ENCODE data around the gene ATP8B2. TPM values are rescaled to one million over a fixed set of nuclear protein-coding genes. Genes with fewer than 3 reads are reported as not detected.

ATP8B2 gene
- total RNA-seq, 1 experiment from 2014 or later, result 50.0 TPM

DNA sequence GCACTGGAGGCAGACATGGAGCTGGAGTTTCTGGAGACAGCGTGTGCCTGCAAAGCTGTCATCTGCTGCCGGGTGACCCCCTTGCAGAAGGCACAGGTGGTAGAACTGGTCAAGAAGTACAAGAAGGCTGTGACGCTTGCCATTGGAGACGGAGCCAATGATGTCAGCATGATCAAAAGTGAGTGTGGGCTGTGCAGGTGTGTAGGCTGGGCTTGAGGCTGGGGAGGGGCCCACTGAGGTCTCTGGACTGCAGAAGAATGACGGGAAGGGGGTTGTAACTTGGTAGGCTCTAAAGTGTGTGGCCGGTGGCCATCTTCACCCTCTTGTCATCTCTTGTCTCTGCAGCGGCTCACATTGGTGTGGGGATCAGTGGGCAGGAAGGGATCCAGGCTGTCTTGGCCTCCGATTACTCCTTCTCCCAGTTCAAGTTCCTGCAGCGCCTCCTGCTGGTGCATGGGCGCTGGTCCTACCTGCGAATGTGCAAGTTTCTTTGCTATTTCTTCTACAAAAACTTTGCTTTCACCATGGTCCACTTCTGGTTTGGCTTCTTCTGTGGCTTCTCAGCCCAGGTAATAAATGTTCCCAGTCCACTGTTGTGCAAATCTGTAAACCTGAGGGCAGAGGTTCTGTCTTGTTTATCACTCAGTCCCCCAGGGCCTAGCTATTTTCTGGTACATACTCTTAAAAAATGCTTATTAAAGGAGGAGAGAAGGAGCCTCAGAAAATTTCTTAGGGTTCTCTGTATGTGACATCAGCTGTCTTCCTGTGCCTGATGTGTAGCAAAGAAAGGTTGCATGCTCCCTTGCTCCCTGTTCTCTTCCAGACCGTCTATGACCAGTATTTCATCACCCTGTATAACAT is 19.9 kb downstream of the ATP8B2 start (continued):
- TF ChIP-seq, protein P1, sequence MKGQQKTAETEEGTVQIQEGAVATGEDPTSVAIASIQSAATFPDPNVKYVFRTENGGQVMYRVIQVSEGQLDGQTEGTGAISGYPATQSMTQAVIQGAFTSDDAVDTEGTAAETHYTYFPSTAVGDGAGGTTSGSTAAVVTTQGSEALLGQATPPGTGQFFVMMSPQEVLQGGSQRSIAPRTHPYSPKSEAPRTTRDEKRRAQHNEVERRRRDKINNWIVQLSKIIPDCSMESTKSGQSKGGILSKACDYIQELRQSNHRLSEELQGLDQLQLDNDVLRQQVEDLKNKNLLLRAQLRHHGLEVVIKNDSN (CRISPR knock-in tag; IDR thresholded peaks at IDR 0.05), result no peak
- no peak for TF ChIP-seq NR2C2 (CRISPR knock-in tag; IDR thresholded peaks at IDR 0.05)

DNA sequence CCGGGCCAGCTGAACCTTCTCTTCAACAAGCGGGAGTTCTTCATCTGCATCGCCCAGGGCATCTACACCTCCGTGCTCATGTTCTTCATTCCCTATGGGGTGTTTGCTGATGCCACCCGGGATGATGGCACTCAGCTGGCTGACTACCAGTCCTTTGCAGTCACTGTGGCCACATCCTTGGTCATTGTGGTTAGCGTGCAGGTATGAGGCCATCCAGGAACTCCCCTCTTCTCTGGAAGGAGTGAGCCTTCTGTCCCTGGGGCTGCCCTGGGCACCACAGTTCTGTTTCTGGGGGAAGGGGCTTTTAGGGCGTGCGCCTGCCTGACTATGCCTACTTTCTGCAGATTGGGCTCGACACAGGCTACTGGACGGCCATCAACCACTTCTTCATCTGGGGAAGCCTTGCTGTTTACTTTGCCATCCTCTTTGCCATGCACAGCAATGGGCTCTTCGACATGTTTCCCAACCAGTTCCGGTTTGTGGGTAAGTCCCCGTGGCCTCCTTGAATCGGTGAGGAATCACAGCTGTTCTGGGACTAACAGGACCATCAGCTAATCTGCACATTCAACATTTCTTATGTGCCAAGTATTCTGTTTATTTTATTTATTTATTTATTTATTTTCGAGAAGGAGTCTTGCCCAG is 21.1 kb downstream of the ATP8B2 start:
- ChIA-PET POLR2A (no interaction called here), CTCF (interaction anchor here (2.5 kb wide), 1 partner anchor 13 kb away, joined by 6 read pairs; no protein-coding TSS in a partner anchor)
- peaks cover 66% of the 10 kb centered on the region for H3K36me3 Mint-ChIP-seq
- DNase-seq (ENCODE audit: low spot score) (no peak), ATAC-seq (no peak)
- H3K27ac Mint-ChIP-seq, result no peak overlapping the region
- TF ChIP-seq, protein P2, sequence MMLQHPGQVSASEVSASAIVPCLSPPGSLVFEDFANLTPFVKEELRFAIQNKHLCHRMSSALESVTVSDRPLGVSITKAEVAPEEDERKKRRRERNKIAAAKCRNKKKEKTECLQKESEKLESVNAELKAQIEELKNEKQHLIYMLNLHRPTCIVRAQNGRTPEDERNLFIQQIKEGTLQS (CRISPR knock-in tag; conservative IDR thresholded peaks at IDR 0.05), result no peak
- TF ChIP-seq TCF7 (CRISPR knock-in tag; IDR thresholded peaks at IDR 0.05; ENCODE audit: low read depth), result no peak
- no peaks in the 10 kb centered on the region for H3K9me3 Mint-ChIP-seq
- H3K4me1 Mint-ChIP-seq, result peaks cover 3% of the 10 kb centered on the region; the same call in 1 of the 2 replicates
- H3K27me3 Mint-ChIP-seq (ENCODE audit: low read depth), result peaks cover 2% of the 10 kb centered on the region; the same call in 1 of the 2 replicates
- H3K4me3 Mint-ChIP-seq, result no peak overlapping the region

DNA sequence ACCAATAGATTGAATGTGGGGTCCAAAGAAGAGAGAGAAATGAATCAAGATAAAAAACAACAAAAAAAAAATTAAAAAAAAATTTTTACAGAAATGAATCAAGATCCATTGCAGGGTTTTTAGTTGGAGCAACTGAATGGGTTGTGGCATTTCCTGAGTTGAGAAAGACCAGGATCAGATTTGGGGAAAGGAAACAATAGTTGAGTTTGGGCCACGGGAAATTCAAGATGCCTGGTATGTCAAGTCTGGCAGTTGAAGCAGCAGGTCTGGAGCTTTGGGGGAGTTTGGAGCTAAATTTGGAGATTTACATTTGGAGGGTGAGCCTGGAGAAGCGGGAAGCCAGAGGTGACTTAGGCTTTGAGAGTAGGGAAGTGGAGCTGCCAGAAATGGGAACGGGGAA is 22.6 kb downstream of the ATP8B2 start:
- no peak for TF ChIP-seq ZNF416 (CRISPR knock-in tag; IDR thresholded peaks at IDR 0.05)
- TF ChIP-seq ZNF317 (CRISPR knock-in tag; IDR thresholded peaks at IDR 0.05; ENCODE audit: borderline replicate concordance, low read depth), result no peak
- TF ChIP-seq, protein P3, sequence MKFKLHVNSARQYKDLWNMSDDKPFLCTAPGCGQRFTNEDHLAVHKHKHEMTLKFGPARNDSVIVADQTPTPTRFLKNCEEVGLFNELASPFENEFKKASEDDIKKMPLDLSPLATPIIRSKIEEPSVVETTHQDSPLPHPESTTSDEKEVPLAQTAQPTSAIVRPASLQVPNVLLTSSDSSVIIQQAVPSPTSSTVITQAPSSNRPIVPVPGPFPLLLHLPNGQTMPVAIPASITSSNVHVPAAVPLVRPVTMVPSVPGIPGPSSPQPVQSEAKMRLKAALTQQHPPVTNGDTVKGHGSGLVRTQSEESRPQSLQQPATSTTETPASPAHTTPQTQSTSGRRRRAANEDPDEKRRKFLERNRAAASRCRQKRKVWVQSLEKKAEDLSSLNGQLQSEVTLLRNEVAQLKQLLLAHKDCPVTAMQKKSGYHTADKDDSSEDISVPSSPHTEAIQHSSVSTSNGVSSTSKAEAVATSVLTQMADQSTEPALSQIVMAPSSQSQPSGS (CRISPR knock-in tag; IDR thresholded peaks at IDR 0.05; ENCODE audit: borderline replicate concordance, low read depth), result no peak
- TF ChIP-seq TCF7 (CRISPR knock-in tag; IDR thresholded peaks at IDR 0.05; ENCODE audit: low read depth), result no peak
- TF ChIP-seq, protein P4, sequence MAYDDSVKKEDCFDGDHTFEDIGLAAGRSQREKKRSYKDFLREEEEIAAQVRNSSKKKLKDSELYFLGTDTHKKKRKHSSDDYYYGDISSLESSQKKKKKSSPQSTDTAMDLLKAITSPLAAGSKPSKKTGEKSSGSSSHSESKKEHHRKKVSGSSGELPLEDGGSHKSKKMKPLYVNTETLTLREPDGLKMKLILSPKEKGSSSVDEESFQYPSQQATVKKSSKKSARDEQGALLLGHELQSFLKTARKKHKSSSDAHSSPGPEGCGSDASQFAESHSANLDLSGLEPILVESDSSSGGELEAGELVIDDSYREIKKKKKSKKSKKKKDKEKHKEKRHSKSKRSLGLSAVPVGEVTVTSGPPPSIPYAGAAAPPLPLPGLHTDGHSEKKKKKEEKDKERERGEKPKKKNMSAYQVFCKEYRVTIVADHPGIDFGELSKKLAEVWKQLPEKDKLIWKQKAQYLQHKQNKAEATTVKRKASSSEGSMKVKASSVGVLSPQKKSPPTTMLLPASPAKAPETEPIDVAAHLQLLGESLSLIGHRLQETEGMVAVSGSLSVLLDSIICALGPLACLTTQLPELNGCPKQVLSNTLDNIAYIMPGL (CRISPR knock-in tag; IDR thresholded peaks at IDR 0.05), result no peak
- TF ChIP-seq IRF2 (CRISPR knock-in tag; IDR thresholded peaks at IDR 0.05; ENCODE audit: borderline replicate concordance, low read depth), result no peak
- no peak for TF ChIP-seq ZNF396 (CRISPR knock-in tag; IDR thresholded peaks at IDR 0.05; ENCODE audit: borderline replicate concordance)
- no peak for TF ChIP-seq FOXK1 (CRISPR knock-in tag; IDR thresholded peaks at IDR 0.05)
- TF ChIP-seq NR1H2 (CRISPR knock-in tag; IDR thresholded peaks at IDR 0.05), result no peak
- TF ChIP-seq NFE2L1 (CRISPR knock-in tag; IDR thresholded peaks at IDR 0.05), result no peak
- TF ChIP-seq SMAD4 (CRISPR knock-in tag; IDR thresholded peaks at IDR 0.05), result no peak
- TF ChIP-seq, protein P5, sequence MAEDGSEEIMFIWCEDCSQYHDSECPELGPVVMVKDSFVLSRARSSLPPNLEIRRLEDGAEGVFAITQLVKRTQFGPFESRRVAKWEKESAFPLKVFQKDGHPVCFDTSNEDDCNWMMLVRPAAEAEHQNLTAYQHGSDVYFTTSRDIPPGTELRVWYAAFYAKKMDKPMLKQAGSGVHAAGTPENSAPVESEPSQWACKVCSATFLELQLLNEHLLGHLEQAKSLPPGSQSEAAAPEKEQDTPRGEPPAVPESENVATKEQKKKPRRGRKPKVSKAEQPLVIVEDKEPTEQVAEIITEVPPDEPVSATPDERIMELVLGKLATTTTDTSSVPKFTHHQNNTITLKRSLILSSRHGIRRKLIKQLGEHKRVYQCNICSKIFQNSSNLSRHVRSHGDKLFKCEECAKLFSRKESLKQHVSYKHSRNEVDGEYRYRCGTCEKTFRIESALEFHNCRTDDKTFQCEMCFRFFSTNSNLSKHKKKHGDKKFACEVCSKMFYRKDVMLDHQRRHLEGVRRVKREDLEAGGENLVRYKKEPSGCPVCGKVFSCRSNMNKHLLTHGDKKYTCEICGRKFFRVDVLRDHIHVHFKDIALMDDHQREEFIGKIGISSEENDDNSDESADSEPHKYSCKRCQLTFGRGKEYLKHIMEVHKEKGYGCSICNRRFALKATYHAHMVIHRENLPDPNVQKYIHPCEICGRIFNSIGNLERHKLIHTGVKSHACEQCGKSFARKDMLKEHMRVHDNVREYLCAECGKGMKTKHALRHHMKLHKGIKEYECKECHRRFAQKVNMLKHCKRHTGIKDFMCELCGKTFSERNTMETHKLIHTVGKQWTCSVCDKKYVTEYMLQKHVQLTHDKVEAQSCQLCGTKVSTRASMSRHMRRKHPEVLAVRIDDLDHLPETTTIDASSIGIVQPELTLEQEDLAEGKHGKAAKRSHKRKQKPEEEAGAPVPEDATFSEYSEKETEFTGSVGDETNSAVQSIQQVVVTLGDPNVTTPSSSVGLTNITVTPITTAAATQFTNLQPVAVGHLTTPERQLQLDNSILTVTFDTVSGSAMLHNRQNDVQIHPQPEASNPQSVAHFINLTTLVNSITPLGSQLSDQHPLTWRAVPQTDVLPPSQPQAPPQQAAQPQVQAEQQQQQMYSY (CRISPR knock-in tag; IDR thresholded peaks at IDR 0.05), result no peak
- TF ChIP-seq GRHL2 (CRISPR knock-in tag; IDR thresholded peaks at IDR 0.05; ENCODE audit: insufficient replicate concordance, severe bottlenecking), result no peak
- Mint-ChIP-seq H3K4me3 (no peak overlapping the region), H3K27me3 (ENCODE audit: low read depth) (peaks cover 8% of the 10 kb centered on the region), H3K36me3 (peaks cover 55% of the 10 kb centered on the region), H3K4me1 (peaks cover 3% of the 10 kb centered on the region; the same call in 1 of the 2 replicates), H3K27ac (0 out of 2 replicates have a peak overlapping the region, but pooled peaks have one; percentile 43), H3K9me3 (no peaks in the 10 kb centered on the region)
- CTCF ChIA-PET, result interaction anchor here (1.4 to 3.6 kb wide), 3 partner anchors 13 to 199 kb away, joined by 4 to 29 read pairs (median 5); no protein-coding TSS in a partner anchor
- POLR2A ChIA-PET, result no interaction called here
- DNase-seq (ENCODE audit: low spot score), result no peak
- no peak for ATAC-seq

All from WTC11 (cell line).